CD4-positive, alpha-beta memory T cell (primary cell): ENCODE data around the gene KIAA1549. TPM values are rescaled to one million over a fixed set of nuclear protein-coding genes. Genes with fewer than 3 reads are reported as not detected.

Source experiments
- CTCF ChIA-PET: fragments of 350-600 bp; sonication (Branson Sonifier 250); formaldehyde crosslinking; loops from one replicate; lab custom pipeline; 2021; ENCODE audit warnings: inconsistent platforms; ENCODE audit not compliant: partially characterized antibody; lab: Charles Lee
- POLR2A ChIA-PET: fragments of 350-600 bp; sonication (Branson Sonifier 250); formaldehyde crosslinking; loops from one replicate; lab custom pipeline; 2021; ENCODE audit not compliant: partially characterized antibody; lab: Charles Lee
- DNase-seq, 5 donors: peaks; one replicate each; pipeline versions ENCODE4 v3.0.0 to v3.0.0-alpha.2; 2020 to 2022; ENCODE audit warnings: mixed read lengths in 1 of 5
- H3K27ac ChIP-seq: one replicate; pipeline ENCODE4 v1.7.0; 2013; ENCODE audit warnings: low read depth, low read length
- H3K27me3 ChIP-seq: 2 replicates; pipeline ENCODE4 v1.7.0; 2013; ENCODE audit warnings: mild to moderate bottlenecking, low read length, moderate library complexity; ENCODE audit not compliant: insufficient read depth
- H3K36me3 ChIP-seq: 2 replicates; pipeline ENCODE4 v1.7.0; 2013; ENCODE audit warnings: mild to moderate bottlenecking, low read length, moderate library complexity; ENCODE audit not compliant: insufficient read depth
- H3K4me1 ChIP-seq: 2 replicates; pipeline ENCODE4 v1.7.0; 2013; ENCODE audit warnings: mild to moderate bottlenecking, low read length, moderate library complexity; ENCODE audit not compliant: insufficient read depth
- H3K4me3 ChIP-seq, 2 donors: one replicate each; pipeline ENCODE4 v1.7.0; 2013; ENCODE audit warnings: low read length in 2 of 2, mild to moderate bottlenecking in 1 of 2
- H3K9me3 ChIP-seq, 2 donors: one replicate each; pipeline ENCODE4 v1.7.0; 2013; ENCODE audit warnings: low read length in 2 of 2, control low read depth in 1 of 2; ENCODE audit not compliant: control insufficient read depth in 1 of 2
- H3K27ac Mint-ChIP-seq, 7 donors: one replicate each; pipeline ENCODE4 v1.8.0; 2020 to 2021; ENCODE audit warnings: mixed read lengths in 7 of 7, mild to moderate bottlenecking in 6 of 7, inconsistent platforms in 3 of 7, moderate library complexity in 3 of 7
- H3K27me3 Mint-ChIP-seq, 2 donors: one replicate each; pipeline ENCODE4 v1.8.0; 2020 to 2021; ENCODE audit warnings: mixed read lengths in 2 of 2
- H3K36me3 Mint-ChIP-seq, 2 donors: one replicate each; pipeline ENCODE4 v1.8.0; 2020 to 2021; ENCODE audit warnings: mixed read lengths in 2 of 2, inconsistent platforms in 1 of 2, mild to moderate bottlenecking in 1 of 2
- H3K4me1 Mint-ChIP-seq, 4 donors: one replicate each; pipeline ENCODE4 v1.8.0; 2020 to 2021; ENCODE audit warnings: mixed read lengths in 4 of 4, mild to moderate bottlenecking in 1 of 4
- H3K4me3 Mint-ChIP-seq, 8 donors: one replicate each; pipeline ENCODE4 v1.8.0; 2020 to 2021; ENCODE audit warnings: mixed read lengths in 8 of 8, mild to moderate bottlenecking in 7 of 8, moderate library complexity in 6 of 8, inconsistent platforms in 3 of 8
- H3K9me3 Mint-ChIP-seq, 8 donors: one replicate each; pipeline ENCODE4 v1.8.0; 2020 to 2021; ENCODE audit warnings: mixed read lengths in 8 of 8, mild to moderate bottlenecking in 5 of 8, inconsistent platforms in 3 of 8, moderate library complexity in 1 of 8
- intact Hi-C: fragments of 100-400 bp; cut with micrococcal nuclease; formaldehyde crosslinking; loops from one replicate; pipeline ENCODE4 v1.15.1; 2023
- polyA plus RNA-seq, 2 donors: library from polyadenylated mRNA; unstranded; fragments of 300-500 nt; fragmentation: Illumina TruSeq; gene quantifications; one replicate each; pipeline ENCODE4 v1.2.3, GENCODE V29; 2021
- total RNA-seq, 2 experiments: library from RNA; stranded (reverse); gene quantifications; one replicate each; pipeline ENCODE4 v1.2.3, GENCODE V29; 2021

Gene KIAA1549
- total and polyA plus RNA-seq, 4 experiments from 2014 or later = 0.02 to 0.11 (median 0.06) TPM; not detected in 1

DNA sequence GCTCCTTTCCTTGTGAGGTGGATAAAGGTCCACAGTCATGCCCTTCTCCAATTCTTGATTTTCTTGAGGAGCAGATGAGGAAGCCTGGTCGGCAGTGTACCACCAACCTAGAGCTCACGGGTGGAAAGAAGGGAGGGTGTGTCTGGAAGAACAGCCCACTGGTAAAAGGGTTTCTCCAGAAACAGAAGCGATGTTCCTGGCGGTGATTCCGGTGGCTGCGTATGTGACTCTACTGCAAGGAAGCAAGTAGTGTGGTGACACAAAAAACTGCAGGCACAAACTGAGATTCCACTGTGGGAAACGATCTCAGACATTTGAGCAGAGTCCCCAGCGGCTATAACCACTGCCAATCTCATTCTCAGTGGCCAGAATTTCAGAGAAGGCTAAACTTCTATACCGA lies 117.3 kb downstream of the KIAA1549 start:
- no peak overlapping the region for H3K27ac Mint-ChIP-seq
- Histone ChIP-seq H3K9me3 (no peaks in the 10 kb centered on the region), H3K36me3 (no peaks in the 10 kb centered on the region), H3K27me3 (no peaks in the 10 kb centered on the region), H3K4me1 (no peaks in the 10 kb centered on the region), H3K4me3 (no peak overlapping the region), H3K27ac (no peak overlapping the region)
- CTCF ChIA-PET = interaction anchor here (1.4 kb wide), 1 partner anchor 703 kb away, joined by 4 read pairs; no protein-coding TSS in a partner anchor
- H3K9me3 Mint-ChIP-seq = peaks cover 0 to 6% (median under 1%) of the 10 kb centered on the region in 8 donors
- POLR2A ChIA-PET = interaction anchor here (1.3 kb wide), 1 partner anchor 111 kb away, joined by 3 read pairs; no protein-coding TSS in a partner anchor
- no peak for DNase-seq
- no peaks in the 10 kb centered on the region for H3K36me3 Mint-ChIP-seq
- intact Hi-C loops = loop anchor here (10.0 kb wide), 1 partner anchor 959 kb away; no protein-coding TSS in a partner anchor
- H3K4me3 Mint-ChIP-seq = no peak overlapping the region
- peaks cover 1 to 3% of the 10 kb centered on the region in 2 donors for H3K27me3 Mint-ChIP-seq
- peaks cover 0 to 5% (median 3%) of the 10 kb centered on the region in 4 donors for H3K4me1 Mint-ChIP-seq

DNA sequence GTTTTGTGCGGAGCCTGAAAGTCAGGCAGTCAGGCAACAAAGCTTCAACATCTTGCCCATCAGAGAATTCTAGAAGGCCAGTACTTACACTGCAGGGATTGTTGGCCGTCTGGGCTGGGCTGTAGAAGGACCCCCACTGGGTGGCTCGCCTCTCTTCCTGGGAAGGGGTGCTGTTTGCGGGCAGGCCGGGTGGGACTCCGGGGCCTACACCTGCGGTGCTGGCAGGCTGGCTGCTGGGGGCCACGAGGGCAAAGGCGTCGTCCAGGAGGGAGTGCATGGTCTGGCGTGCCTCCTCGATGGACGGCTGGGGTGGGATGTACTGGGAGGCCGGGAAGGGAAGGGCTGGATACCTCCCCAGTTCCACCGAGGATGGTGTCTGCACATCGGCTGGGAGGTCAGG lies 120.1 kb downstream of the KIAA1549 start:
- H3K4me1 Mint-ChIP-seq = peaks cover 0 to 4% (median 3%) of the 10 kb centered on the region in 4 donors
- H3K4me3 Mint-ChIP-seq = no peak overlapping the region
- peaks cover 2 to 23% (median 17%) of the 10 kb centered on the region in 8 donors for H3K9me3 Mint-ChIP-seq
- H3K36me3 Mint-ChIP-seq = peaks cover 0 to 17% of the 10 kb centered on the region in 2 donors
- H3K27ac Mint-ChIP-seq = peak overlapping the region in 1 of 7 donors; percentile 23
- intact Hi-C loops = loop anchor here (10.0 kb wide), 1 partner anchor 956 kb away; no protein-coding TSS in a partner anchor
- H3K27ac ChIP-seq = no peak overlapping the region
- ChIA-PET POLR2A (no interaction called here), CTCF (no interaction called here)
- H3K4me3 ChIP-seq = no peak overlapping the region
- DNase-seq = no peak
- H3K27me3 Mint-ChIP-seq = peaks cover 0 to 5% of the 10 kb centered on the region in 2 donors
- H3K9me3 ChIP-seq = no peaks in the 10 kb centered on the region
- no peaks in the 10 kb centered on the region for H3K36me3 ChIP-seq
- no peaks in the 10 kb centered on the region for H3K4me1 ChIP-seq
- no peaks in the 10 kb centered on the region for H3K27me3 ChIP-seq

DNA sequence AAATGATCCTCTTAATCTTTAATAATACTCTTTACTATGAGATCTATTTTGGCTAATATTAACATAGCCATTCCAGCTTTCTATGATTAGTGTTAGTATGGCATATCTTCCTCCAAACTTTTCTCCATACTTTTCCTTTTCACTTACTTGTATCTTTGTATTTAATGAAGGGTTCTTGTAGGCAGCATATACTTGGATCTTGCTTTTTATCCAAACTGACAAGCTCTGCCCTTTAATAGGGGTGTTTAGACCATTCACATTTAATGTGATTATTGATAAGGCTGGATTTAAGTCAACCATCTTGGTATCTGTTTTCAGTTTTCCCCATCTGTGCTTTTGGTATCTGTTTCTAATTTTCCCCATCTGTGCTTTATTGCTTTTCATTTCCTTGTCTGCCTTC lies 123.5 kb downstream of the KIAA1549 start:
- Mint-ChIP-seq H3K4me3 (no peak overlapping the region), H3K9me3 (peaks cover 2 to 23% (median 17%) of the 10 kb centered on the region in 8 donors), H3K4me1 (no peaks in the 10 kb centered on the region), H3K36me3 (peaks cover 0 to 17% of the 10 kb centered on the region in 2 donors), H3K27me3 (peaks cover 2 to 5% of the 10 kb centered on the region in 2 donors), H3K27ac (no peak overlapping the region)
- H3K4me1 ChIP-seq = no peaks in the 10 kb centered on the region
- no peaks in the 10 kb centered on the region for H3K36me3 ChIP-seq
- intact Hi-C loops = no loop called here
- no peak overlapping the region for H3K4me3 ChIP-seq
- ChIA-PET CTCF (interaction anchor here (0.8 to 1.6 kb wide), 2 partner anchors 8 to 118 kb away, joined by 3 to 4 read pairs; no protein-coding TSS in a partner anchor), POLR2A (no interaction called here)
- no peak for DNase-seq
- no peaks in the 10 kb centered on the region for H3K27me3 ChIP-seq
- no peak overlapping the region for H3K27ac ChIP-seq
- H3K9me3 ChIP-seq = no peaks in the 10 kb centered on the region

DNA sequence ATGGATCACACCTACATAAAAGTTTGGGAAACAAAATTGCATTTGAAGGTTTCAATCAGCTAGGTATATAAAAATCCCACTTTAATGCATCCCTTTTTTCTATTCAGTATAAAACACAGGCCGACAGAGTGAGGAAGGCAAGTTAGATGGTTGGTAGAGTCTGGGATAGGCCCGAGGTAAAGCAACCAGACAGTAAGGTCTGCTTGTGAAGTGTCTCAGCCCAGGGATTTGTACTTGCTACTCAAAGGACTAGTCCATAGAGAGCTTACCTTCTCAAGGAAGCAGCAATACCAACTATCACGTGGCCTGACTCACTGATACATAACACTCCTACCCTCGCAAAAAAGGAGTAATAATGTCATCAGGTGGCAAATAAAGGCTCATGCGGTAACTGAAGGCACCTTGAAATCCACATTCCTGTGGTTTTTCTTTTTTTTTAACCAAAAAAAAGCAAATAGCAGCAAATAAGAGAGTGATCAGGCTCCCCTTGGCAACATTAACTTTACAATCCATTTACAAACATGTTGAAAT lies 127.0 kb downstream of the KIAA1549 start:
- Mint-ChIP-seq H3K36me3 (peaks cover 0 to 17% of the 10 kb centered on the region in 2 donors), H3K4me3 (no peak overlapping the region), H3K9me3 (peaks cover 4 to 23% (median 18%) of the 10 kb centered on the region in 8 donors), H3K27me3 (peaks cover 4% of the 10 kb centered on the region in 2 donors), H3K27ac (no peak overlapping the region), H3K4me1 (no peaks in the 10 kb centered on the region)
- DNase-seq = no peak
- H3K27me3 ChIP-seq = no peaks in the 10 kb centered on the region
- no peak overlapping the region for H3K4me3 ChIP-seq
- CTCF ChIA-PET = no interaction called here
- POLR2A ChIA-PET = interaction anchor here (0.8 kb wide), 1 partner anchor 102 kb away, joined by 3 read pairs; no protein-coding TSS in a partner anchor
- no peaks in the 10 kb centered on the region for H3K36me3 ChIP-seq
- no peaks in the 10 kb centered on the region for H3K9me3 ChIP-seq
- H3K27ac ChIP-seq = no peak overlapping the region
- intact Hi-C loops = no loop called here
- no peaks in the 10 kb centered on the region for H3K4me1 ChIP-seq

DNA sequence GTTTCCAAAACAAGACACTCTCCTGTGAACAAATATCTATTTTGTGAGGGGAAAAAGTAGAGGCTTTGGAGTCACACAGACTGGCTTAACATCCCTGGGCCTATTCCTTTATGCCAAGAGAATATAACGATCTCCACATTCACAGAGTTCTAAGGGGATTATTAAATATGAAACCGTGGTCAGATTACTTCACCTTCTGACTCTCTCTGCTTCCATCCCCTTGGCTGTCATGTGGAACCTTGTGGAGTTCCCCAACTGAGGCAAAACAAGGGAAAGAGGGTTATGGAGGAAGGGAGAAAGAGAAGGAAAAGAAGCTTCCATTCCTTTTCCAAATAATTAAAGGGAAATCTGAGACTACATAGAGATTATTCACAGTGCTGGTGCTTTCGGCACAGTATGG lies 127.7 kb downstream of the KIAA1549 start:
- peaks cover 4% of the 10 kb centered on the region in 2 donors for H3K27me3 Mint-ChIP-seq
- Histone ChIP-seq H3K36me3 (no peaks in the 10 kb centered on the region), H3K27me3 (no peaks in the 10 kb centered on the region), H3K27ac (no peak overlapping the region), H3K4me1 (no peaks in the 10 kb centered on the region), H3K4me3 (no peak overlapping the region), H3K9me3 (no peaks in the 10 kb centered on the region)
- H3K9me3 Mint-ChIP-seq = peaks cover 2 to 19% (median 15%) of the 10 kb centered on the region in 8 donors
- POLR2A ChIA-PET = no interaction called here
- peaks cover 0 to 17% of the 10 kb centered on the region in 2 donors for H3K36me3 Mint-ChIP-seq
- no peaks in the 10 kb centered on the region for H3K4me1 Mint-ChIP-seq
- intact Hi-C loops = loop anchor here (1.0 kb wide), 1 partner anchor 35 kb away; no protein-coding TSS in a partner anchor
- H3K27ac Mint-ChIP-seq = no peak overlapping the region
- no peak overlapping the region for H3K4me3 Mint-ChIP-seq
- no peak for DNase-seq
- CTCF ChIA-PET = no interaction called here

DNA sequence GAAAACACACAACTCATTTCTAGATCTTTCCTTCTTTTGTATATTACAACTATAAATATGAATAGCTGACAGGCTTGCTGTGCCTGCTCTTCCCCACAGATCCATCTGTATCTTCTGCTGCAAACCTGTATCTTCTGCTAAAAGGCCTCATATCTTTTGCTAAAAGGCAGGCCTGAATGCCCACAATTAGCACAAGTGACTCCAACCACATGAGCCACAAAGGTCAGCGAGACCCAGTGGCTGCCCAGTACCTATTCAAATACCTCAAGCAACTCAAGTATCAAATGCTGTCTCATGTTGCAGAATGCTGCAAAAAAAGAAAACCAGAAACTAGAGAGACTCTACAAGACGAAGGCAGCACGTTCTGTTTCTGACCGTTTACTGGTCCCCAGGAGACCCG lies 128.7 kb downstream of the KIAA1549 start:
- peaks cover 0 to 7% of the 10 kb centered on the region in 2 donors for H3K36me3 Mint-ChIP-seq
- Histone ChIP-seq H3K4me3 (no peak overlapping the region), H3K4me1 (no peaks in the 10 kb centered on the region), H3K27me3 (no peaks in the 10 kb centered on the region), H3K36me3 (no peaks in the 10 kb centered on the region), H3K27ac (no peak overlapping the region), H3K9me3 (no peaks in the 10 kb centered on the region)
- H3K4me3 Mint-ChIP-seq = no peak overlapping the region
- intact Hi-C loops = no loop called here
- H3K9me3 Mint-ChIP-seq = peaks cover 2 to 10% (median 6%) of the 10 kb centered on the region in 8 donors
- DNase-seq = no peak
- no peaks in the 10 kb centered on the region for H3K4me1 Mint-ChIP-seq
- peaks cover 4% of the 10 kb centered on the region in 2 donors for H3K27me3 Mint-ChIP-seq
- no peak overlapping the region for H3K27ac Mint-ChIP-seq
- ChIA-PET POLR2A (no interaction called here), CTCF (no interaction called here)

DNA sequence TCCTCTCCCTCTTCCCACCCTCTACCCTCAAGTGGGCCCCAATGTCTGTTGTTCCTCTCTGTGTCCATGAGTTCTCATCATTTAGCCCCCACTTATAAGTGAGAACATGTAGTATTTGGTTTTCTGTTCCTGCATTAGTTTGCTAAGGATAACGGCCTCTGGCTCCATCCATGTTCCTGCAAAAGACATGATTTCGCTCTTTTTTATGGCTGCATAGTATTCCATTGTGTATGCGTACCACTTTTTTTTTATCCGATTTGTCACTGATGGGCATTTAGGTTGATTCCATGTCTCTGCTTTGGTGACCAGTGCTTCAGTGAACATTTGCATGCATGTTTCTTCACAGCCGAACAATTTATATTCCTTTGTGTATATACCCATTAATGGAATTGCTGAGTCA lies 131.5 kb downstream of the KIAA1549 start:
- no peaks in the 10 kb centered on the region for H3K36me3 ChIP-seq

More for the DNA sequence above, 131.5 kb downstream of the KIAA1549 start:
- Mint-ChIP-seq H3K27ac (no peak overlapping the region), H3K4me3 (no peak overlapping the region), H3K4me1 (no peaks in the 10 kb centered on the region), H3K9me3 (peaks cover 0 to 5% (median 1%) of the 10 kb centered on the region in 8 donors), H3K36me3 (no peaks in the 10 kb centered on the region), H3K27me3 (peaks cover 2% of the 10 kb centered on the region in 2 donors)
- no peaks in the 10 kb centered on the region for H3K9me3 ChIP-seq
- POLR2A ChIA-PET = no interaction called here
- intact Hi-C loops = no loop called here
- no peaks in the 10 kb centered on the region for H3K27me3 ChIP-seq
- CTCF ChIA-PET = no interaction called here
- H3K4me1 ChIP-seq = no peaks in the 10 kb centered on the region
- H3K27ac ChIP-seq = no peak overlapping the region
- no peak for DNase-seq
- no peak overlapping the region for H3K4me3 ChIP-seq
